ENCODE measurements around the gene SYNGR1.
"Not testable (repeated sequence)": the region's sequence is repeated elsewhere in the genome, so short reads cannot be mapped to it uniquely, and the experiment has no call there.

Gene SYNGR1

GRCh38 chr22:39409516-39410029 lies 59.8 kb downstream of the SYNGR1 start:
- no peak for DNase-seq (ENCODE audit: low read depth)

- no peak for DNase-seq (ENCODE audit: low read depth)
Measured at GRCh38 chr22:39410264-39410663, 60.5 kb downstream of the SYNGR1 start.

- DNase-seq (ENCODE audit: low read depth): not testable (repeated sequence)
Measured at GRCh38 chr22:39411828-39412365, 62.1 kb downstream of the SYNGR1 start.

GRCh38 chr22:39413204-39413603 lies 63.4 kb downstream of the SYNGR1 start:
- DNase-seq (ENCODE audit: low read depth): not testable (repeated sequence)

- no peak for DNase-seq (ENCODE audit: low read depth)
Measured at GRCh38 chr22:39414377-39414776, 64.6 kb downstream of the SYNGR1 start.

GRCh38 chr22:39414886-39415285 lies 65.1 kb downstream of the SYNGR1 start:
- no peak for DNase-seq (ENCODE audit: low read depth)

GRCh38 chr22:39415506-39415905 lies 65.7 kb downstream of the SYNGR1 start:
- no peak for DNase-seq (ENCODE audit: low read depth)

GRCh38 chr22:39416319-39416718 lies 66.5 kb downstream of the SYNGR1 start:
- DNase-seq (ENCODE audit: low read depth): no peak

GRCh38 chr22:39417641-39418040 lies 67.8 kb downstream of the SYNGR1 start:
- no peak for DNase-seq (ENCODE audit: low read depth)

GRCh38 chr22:39418696-39419095 lies 68.9 kb downstream of the SYNGR1 start:
- no peak for DNase-seq (ENCODE audit: low read depth)

- DNase-seq (ENCODE audit: low read depth): no peak
Measured at GRCh38 chr22:39419096-39419495, 69.3 kb downstream of the SYNGR1 start.

GRCh38 chr22:39419911-39420310 lies 70.1 kb downstream of the SYNGR1 start:
- DNase-seq (ENCODE audit: low read depth): no peak

GRCh38 chr22:39421691-39422090 lies 71.9 kb downstream of the SYNGR1 start:
- DNase-seq (ENCODE audit: low read depth): no peak

GRCh38 chr22:39422101-39422500 lies 72.3 kb downstream of the SYNGR1 start:
- DNase-seq (ENCODE audit: low read depth): no peak

- DNase-seq (ENCODE audit: low read depth): no peak
Measured at GRCh38 chr22:39422721-39423120, 72.9 kb downstream of the SYNGR1 start.

- no peak for DNase-seq (ENCODE audit: low read depth)
Measured at GRCh38 chr22:39423976-39424375, 74.2 kb downstream of the SYNGR1 start.

- DNase-seq (ENCODE audit: low read depth): no peak
Measured at GRCh38 chr22:39426380-39427043, 76.7 kb downstream of the SYNGR1 start.

- DNase-seq (ENCODE audit: low read depth): no peak
Measured at GRCh38 chr22:39427751-39428596, 78.2 kb downstream of the SYNGR1 start.

- DNase-seq (ENCODE audit: low read depth): no peak
Measured at GRCh38 chr22:39428597-39429071, 78.8 kb downstream of the SYNGR1 start.

- DNase-seq (ENCODE audit: low read depth): no peak
Measured at GRCh38 chr22:39429186-39429585, 79.4 kb downstream of the SYNGR1 start.

- no peak for DNase-seq (ENCODE audit: low read depth)
Measured at GRCh38 chr22:39429916-39430575, 80.3 kb downstream of the SYNGR1 start.

- no peak for DNase-seq (ENCODE audit: low read depth)
Measured at GRCh38 chr22:39430576-39431150, 80.9 kb downstream of the SYNGR1 start.
